H9 (cell line): ENCODE data around the gene CACNA1D. TPM values are rescaled to one million over a fixed set of nuclear protein-coding genes. Genes with fewer than 3 reads are reported as not detected.

ENCODE experiments used
- DNase-seq: peaks from one replicate; pipeline ENCODE4 v3.0.0-alpha.2; 2017
- H2AFZ ChIP-seq: one replicate; pipeline ENCODE4 v1.6.1; 2013; ENCODE audit warnings: mild to moderate bottlenecking, low read length, control low read depth, moderate library complexity
- H2AK5ac ChIP-seq: 2 replicates; pipeline ENCODE4 v1.6.1; 2013; ENCODE audit warnings: low read length, control low read depth, mixed read lengths; ENCODE audit not compliant: insufficient read length
- H2BK120ac ChIP-seq: one replicate; pipeline ENCODE4 v1.6.1; 2013; ENCODE audit warnings: low read depth, mild to moderate bottlenecking, low read length, control low read depth, inconsistent platforms; ENCODE audit not compliant: poor library complexity, severe bottlenecking
- H2BK12ac ChIP-seq: 2 replicates; pipeline ENCODE4 v1.6.1; 2013; ENCODE audit warnings: low read length, control low read depth, mixed read lengths, low read depth; ENCODE audit not compliant: insufficient read length
- H2BK15ac ChIP-seq: 2 replicates; pipeline ENCODE4 v1.6.1; 2013; ENCODE audit warnings: low read depth, low read length, control low read depth
- H2BK20ac ChIP-seq: one replicate; pipeline ENCODE4 v1.6.1; 2013; ENCODE audit warnings: low read depth, mild to moderate bottlenecking, low read length, control low read depth, inconsistent platforms; ENCODE audit not compliant: poor library complexity, severe bottlenecking
- H2BK5ac ChIP-seq: 2 replicates; pipeline ENCODE4 v1.6.1; 2013; ENCODE audit warnings: low read length, control low read depth, mixed read lengths; ENCODE audit not compliant: insufficient read length
- H3K14ac ChIP-seq: 2 replicates; pipeline ENCODE4 v1.6.1; 2013; ENCODE audit warnings: low read length, control low read depth; ENCODE audit not compliant: insufficient read depth
- H3K18ac ChIP-seq: 2 replicates; pipeline ENCODE4 v1.6.1; 2013; ENCODE audit warnings: low read depth, mild to moderate bottlenecking, mixed read lengths, low read length, control low read depth; ENCODE audit not compliant: insufficient read length
- H3K23ac ChIP-seq: 2 replicates; pipeline ENCODE4 v1.6.1; 2013; ENCODE audit warnings: low read length, control low read depth, mixed read lengths, low read depth; ENCODE audit not compliant: insufficient read length
- H3K23me2 ChIP-seq: 2 replicates; pipeline ENCODE4 v1.6.1; 2013; ENCODE audit warnings: low read depth, mild to moderate bottlenecking, mixed read lengths, low read length, control low read depth; ENCODE audit not compliant: insufficient read length, poor library complexity, severe bottlenecking
- H3K27ac ChIP-seq: 2 replicates; pipeline ENCODE4 v1.5.1; 2013; ENCODE audit warnings: low read length, control low read depth, mixed read lengths, low read depth; ENCODE audit not compliant: insufficient read length
- H3K27me3 ChIP-seq: 2 replicates; pipeline ENCODE4 v1.6.1; 2013; ENCODE audit warnings: low read length, control low read depth, inconsistent platforms; ENCODE audit not compliant: insufficient read depth
- H3K4ac ChIP-seq: 2 replicates; pipeline ENCODE4 v1.6.1; 2013; ENCODE audit warnings: low read depth, mild to moderate bottlenecking, control low read depth, inconsistent platforms, low read length, moderate library complexity
- H3K4me1 ChIP-seq: 2 replicates; pipeline ENCODE4 v1.6.1; 2013; ENCODE audit warnings: low read length, control low read depth, inconsistent platforms; ENCODE audit not compliant: insufficient read depth
- H3K4me2 ChIP-seq: 2 replicates; pipeline ENCODE4 v1.6.1; 2013; ENCODE audit warnings: low read length, control low read depth, mixed read lengths; ENCODE audit not compliant: insufficient read length, insufficient read depth
- H3K56ac ChIP-seq: 2 replicates; pipeline ENCODE4 v1.6.1; 2013; ENCODE audit warnings: low read depth, mild to moderate bottlenecking, mixed read lengths, low read length, control low read depth; ENCODE audit not compliant: insufficient read length
- H3K79me1 ChIP-seq: 2 replicates; pipeline ENCODE4 v1.6.1; 2013; ENCODE audit warnings: low read depth, mild to moderate bottlenecking, moderate library complexity, low read length, control low read depth, inconsistent platforms; ENCODE audit not compliant: insufficient read depth, poor library complexity, severe bottlenecking
- H3K79me2 ChIP-seq: 2 replicates; pipeline ENCODE4 v1.6.1; 2013; ENCODE audit warnings: low read length, control low read depth, inconsistent platforms; ENCODE audit not compliant: insufficient read depth
- H3K9ac ChIP-seq: 2 replicates; pipeline ENCODE4 v1.6.1; 2013; ENCODE audit warnings: low read length, control low read depth, mixed read lengths; ENCODE audit not compliant: insufficient read length; ENCODE audit errors: extremely low read depth
- H3K9me3 ChIP-seq: one replicate; pipeline ENCODE4 v1.6.1; 2013; ENCODE audit warnings: low read depth, low read length, inconsistent platforms; ENCODE audit not compliant: control insufficient read depth
- H3T11ph ChIP-seq: one replicate; pipeline ENCODE4 v1.6.1; 2013; ENCODE audit warnings: mild to moderate bottlenecking, low read length, control low read depth, inconsistent platforms
- H4K20me1 ChIP-seq: one replicate; pipeline ENCODE4 v1.6.1; 2013; ENCODE audit not compliant: control insufficient read depth, insufficient read length, insufficient read depth
- H4K5ac ChIP-seq: 2 replicates; pipeline ENCODE4 v1.6.1; 2013; ENCODE audit warnings: low read depth, mild to moderate bottlenecking, mixed read lengths, low read length, control low read depth; ENCODE audit not compliant: insufficient read length
- H4K8ac ChIP-seq: replicated peaks from 2 replicates; pipeline ENCODE4 v1.6.1; 2013; ENCODE audit warnings: low read length, control low read depth, mixed read lengths, low read depth; ENCODE audit not compliant: insufficient read length
- H4K91ac ChIP-seq: 2 replicates; pipeline ENCODE4 v1.6.1; 2013; ENCODE audit warnings: low read depth, mild to moderate bottlenecking, moderate library complexity, mixed read lengths, low read length, control low read depth; ENCODE audit not compliant: insufficient read length
- H3K27ac Mint-ChIP-seq, 3 experiments: 2 replicates in 2 of 3; 3 replicates in 1 of 3; pipeline ENCODE4 v1.8.0; 2020 to 2021; ENCODE audit warnings: mixed read lengths in 3 of 3, mild to moderate bottlenecking in 1 of 3, moderate library complexity in 1 of 3
- H3K27me3 Mint-ChIP-seq: 2 replicates; pipeline ENCODE4 v1.8.0; 2021; ENCODE audit warnings: low read depth, mild to moderate bottlenecking, moderate library complexity, mixed read lengths
- H3K36me3 Mint-ChIP-seq, 3 experiments: 2 replicates in 2 of 3; 3 replicates in 1 of 3; pipeline ENCODE4 v1.8.0; 2020 to 2021; ENCODE audit warnings: low read depth in 3 of 3, mixed read lengths in 3 of 3; ENCODE audit not compliant: insufficient read depth in 1 of 3
- H3K4me1 Mint-ChIP-seq, 2 experiments: 2 replicates each; pipeline ENCODE4 v1.8.0; 2020; ENCODE audit warnings: mixed read lengths in 2 of 2
- H3K4me3 Mint-ChIP-seq, 2 experiments: 2 replicates in 1 of 2; 3 replicates in 1 of 2; pipeline ENCODE4 v1.8.0; 2020 to 2021; ENCODE audit warnings: mild to moderate bottlenecking in 2 of 2, mixed read lengths in 2 of 2, moderate library complexity in 1 of 2
- H3K9me3 Mint-ChIP-seq, 2 experiments: 2 replicates in 1 of 2; 3 replicates in 1 of 2; pipeline ENCODE4 v1.8.0; 2020; ENCODE audit warnings: mild to moderate bottlenecking in 2 of 2, mixed read lengths in 2 of 2, moderate library complexity in 1 of 2
- CTCF ChIP-seq: fragments of 200-600 bp; sonication (generic); conservative IDR thresholded peaks from 3 replicates; pipeline ENCODE4 v1.8.0; 2021; ENCODE audit warnings: antibody characterized with exemption, mild to moderate bottlenecking
- WGBS: extraction: QIAGEN DNeasy Blood & Tissue Kit; methylation state at CpG from one replicate; pipeline ENCODE4 v1.1.7; 2013; ENCODE audit warnings: missing lambda C conversion rate, low lambda C conversion rate, mixed read lengths; ENCODE audit not compliant: insufficient read length; ENCODE audit errors: extremely low coverage; 5-methylcytosine and 5-hydroxymethylcytosine counted together
- total RNA-seq: library from RNA; stranded (reverse); gene quantifications from 2 replicates; pipeline ENCODE4 v1.2.1, GENCODE V29; 2021

The CACNA1D gene
- total RNA-seq, 1 experiment from 2014 or later: 3.5 TPM

- no peak overlapping the region for H3K18ac ChIP-seq
- no peak overlapping the region for H2BK20ac ChIP-seq
- no CpG with 5 or more reads among the region's 7 CpGs for WGBS
- Mint-ChIP-seq H3K27me3 (no peaks in the 10 kb centered on the region; the same call in none of the 2 replicates), H3K4me3 (no peak overlapping the region), H3K4me1 (peaks cover 21 to 22% of the 10 kb centered on the region in 2 experiments), H3K36me3 (no peaks in the 10 kb centered on the region), H3K9me3 (no peaks in the 10 kb centered on the region), H3K27ac (no peak overlapping the region)
- H3T11ph ChIP-seq: no peak overlapping the region
- H3K4me2 ChIP-seq: no peak overlapping the region
- H3K56ac ChIP-seq: no peak overlapping the region
- no peak overlapping the region for H3K27ac ChIP-seq
- H3K9ac ChIP-seq: no peak overlapping the region
- no peaks in the 10 kb centered on the region for H3K79me2 ChIP-seq
- no peak overlapping the region for H2AFZ ChIP-seq
- no peak for TF ChIP-seq CTCF
- no peak overlapping the region for H3K23ac ChIP-seq
- peaks cover 1% of the 10 kb centered on the region; the same call in 1 of the 2 replicates for H3K4me1 ChIP-seq
- H4K8ac ChIP-seq: no peak overlapping the region
- H3K14ac ChIP-seq: no peak overlapping the region
- H3K9me3 ChIP-seq: no peaks in the 10 kb centered on the region
- H3K27me3 ChIP-seq: no peaks in the 10 kb centered on the region
- no peak overlapping the region for H2BK120ac ChIP-seq
- H4K91ac ChIP-seq: no peak overlapping the region
- no peak overlapping the region for H2BK5ac ChIP-seq
- H2BK12ac ChIP-seq: no peak overlapping the region
- H4K20me1 ChIP-seq: no peaks in the 10 kb centered on the region
- H3K4ac ChIP-seq: no peak overlapping the region
- no peak for DNase-seq
- no peak overlapping the region for H4K5ac ChIP-seq
- no peaks in the 10 kb centered on the region for H3K79me1 ChIP-seq
- no peak overlapping the region for H2AK5ac ChIP-seq
- no peaks in the 10 kb centered on the region for H3K23me2 ChIP-seq
- H2BK15ac ChIP-seq: no peak overlapping the region
These were observed 222.6 kb downstream of the CACNA1D start for GRCh38 chr3:53716998-53717397.
